GM12878 (cell line): ENCODE results near the gene LDLRAD4. TPM values are rescaled to one million over a fixed set of nuclear protein-coding genes. Genes with fewer than 3 reads are reported as not detected.

Source experiments
- ATAC-seq: fragments of 200-7000 bp; cut with Tn5 transposase; 3 replicates; pipeline ENCODE4 v1.9.1; 2020; ENCODE audit warnings: mild to moderate bottlenecking, moderate library complexity
- BruUV-seq: library from RNA; stranded (reverse); fragments of 400-500 nt; replicated peaks from 2 replicates; lab custom pipeline; 2021; lab: Mats Ljungman, UMichigan
- CTCF ChIA-PET: fragments of 300-600 bp; sonication (Branson Sonifier 250); formaldehyde crosslinking; extraction: SDS; loops from one replicate; lab custom pipeline; 2021; ENCODE audit warnings: inconsistent platforms; lab: Yijun Ruan, JAX
- POLR2A ChIA-PET: fragments of 350-600 bp; formaldehyde crosslinking; extraction: SDS; loops from one replicate; lab custom pipeline; 2021; ENCODE audit warnings: inconsistent platforms; lab: Charles Lee
- RAD21 ChIA-PET: fragments of 300-600 bp; sonication (Branson Sonifier 250); formaldehyde crosslinking; loops from one replicate; lab custom pipeline; 2023; ENCODE audit warnings: antibody characterized with exemption; ENCODE audit not compliant: unreplicated experiment; lab: Charles Lee
- SMC1A ChIA-PET: fragments of 300-600 bp; sonication (Branson Sonifier 250); formaldehyde crosslinking; loops from one replicate; lab custom pipeline; 2023; ENCODE audit not compliant: unreplicated experiment, uncharacterized antibody; lab: Charles Lee
- DNase-seq: peaks from one replicate; pipeline ENCODE4 v3.0.0-alpha.2; 2011; ENCODE audit warnings: low read depth, low spot score
- FAIRE-seq: peaks from 3 replicates; lab custom pipeline; 2011; peaks lifted over from hg19 to GRCh38; lab: Jason Lieb, UNC
- H2AFZ ChIP-seq: 2 replicates; pipeline ENCODE4 v1.6.0; 2011; ENCODE audit warnings: low read depth, low read length, control low read depth; ENCODE audit not compliant: control insufficient read depth
- H3K27ac ChIP-seq: 2 replicates; pipeline ENCODE4 v1.5.1; 2011; ENCODE audit warnings: control low read depth; ENCODE audit not compliant: control insufficient read depth, insufficient read depth
- H3K27me3 ChIP-seq, 2 experiments: replicated peaks in 1 of 2; 2 replicates each; pipeline versions ENCODE4 v1.6.0 to v1.6.1; 2011; ENCODE audit warnings: low read length in 1 of 2; ENCODE audit not compliant: control insufficient read depth in 2 of 2, insufficient read depth in 2 of 2
- H3K36me3 ChIP-seq, 2 experiments: 2 replicates each; pipeline ENCODE4 v1.5.1; 2011; ENCODE audit warnings: low read length in 1 of 2; ENCODE audit not compliant: control insufficient read depth in 2 of 2, insufficient read depth in 2 of 2
- H3K4me1 ChIP-seq: 2 replicates; pipeline ENCODE4 v1.6.1; 2011; ENCODE audit warnings: mild to moderate bottlenecking, low read length, moderate library complexity, mixed read lengths; ENCODE audit not compliant: control insufficient read depth, insufficient read depth
- H3K4me2 ChIP-seq: 2 replicates; pipeline ENCODE4 v1.6.0; 2011; ENCODE audit warnings: control low read depth; ENCODE audit not compliant: control insufficient read depth, insufficient read depth
- H3K4me3 ChIP-seq: fragments of 200-600 bp; sonication (generic); 2 replicates; pipeline ENCODE4 v1.5.1; 2016
- H3K79me2 ChIP-seq: 2 replicates; pipeline ENCODE4 v1.6.0; 2011; ENCODE audit warnings: low read length; ENCODE audit not compliant: control insufficient read depth, insufficient read depth
- H3K9ac ChIP-seq: 2 replicates; pipeline ENCODE4 v1.8.0; 2011; ENCODE audit warnings: low read length, control low read depth, mixed read lengths; ENCODE audit not compliant: control insufficient read depth, insufficient read depth
- H3K9me3 ChIP-seq: replicated peaks from 3 replicates; pipeline ENCODE4 v1.5.1; 2011; ENCODE audit warnings: mild to moderate bottlenecking, low read length; ENCODE audit not compliant: control insufficient read depth, insufficient read depth
- H4K20me1 ChIP-seq: 2 replicates; pipeline ENCODE4 v1.6.0; 2011; ENCODE audit not compliant: control insufficient read depth, insufficient read depth
- BHLHE40 ChIP-seq, 2 experiments: fragments of 450-650 bp in 1 of 2; IDR thresholded peaks; 2 replicates each; pipeline ENCODE4 v1.6.1; 2011 to 2017; ENCODE audit warnings: low read depth in 2 of 2, borderline replicate concordance in 1 of 2, improper control_type of control experiment in 1 of 2, low read length in 1 of 2, mild to moderate bottlenecking in 1 of 2
- CEBPB ChIP-seq, 2 experiments: fragments of 150-350 bp in 1 of 2; IDR thresholded peaks; 2 replicates each; pipeline ENCODE4 v1.6.1; 2012 to 2014; ENCODE audit warnings: low read depth in 2 of 2, low read length in 2 of 2, borderline replicate concordance in 1 of 2, inconsistent platforms in 1 of 2
- CHD4 ChIP-seq: fragments of 200-600 bp; sonication (generic); IDR thresholded peaks from 2 replicates; pipeline ENCODE4 v1.6.1; 2016; ENCODE audit warnings: mild to moderate bottlenecking
- FOXK2 ChIP-seq: fragments of 450-650 bp; IDR thresholded peaks from 2 replicates; pipeline ENCODE4 v1.6.1; 2017; ENCODE audit warnings: mild to moderate bottlenecking, moderate library complexity
- GATAD2B ChIP-seq: fragments of 450-650 bp; conservative IDR thresholded peaks from 2 replicates; pipeline ENCODE4 v1.6.1; 2017; ENCODE audit warnings: low read depth, mild to moderate bottlenecking, moderate library complexity
- HDAC2 ChIP-seq: fragments of 200-600 bp; sonication (generic); IDR thresholded peaks from 2 replicates; pipeline ENCODE4 v1.6.1; 2017
- RB1 ChIP-seq: fragments of 450-650 bp; formaldehyde crosslinking; IDR thresholded peaks from 2 replicates; pipeline ENCODE4 v1.6.1; 2017; ENCODE audit warnings: mild to moderate bottlenecking, borderline replicate concordance
- SREBF2 ChIP-seq: IDR thresholded peaks from 2 replicates; pipeline ENCODE4 v1.6.1; 2012; ENCODE audit warnings: mild to moderate bottlenecking, low read length
- ZNF274 ChIP-seq: IDR thresholded peaks from one replicate; pipeline ENCODE4 v1.8.0; 2011; ENCODE audit not compliant: insufficient read length, insufficient read depth
- WGBS: methylation state at CpG from one replicate; pipeline ENCODE4 v1.1.6; 2016; ENCODE audit warnings: low lambda C conversion rate; ENCODE audit not compliant: insufficient replicate concordance, insufficient coverage; ENCODE audit errors: missing lambda C conversion rate; 5-methylcytosine and 5-hydroxymethylcytosine counted together
- in situ Hi-C: fragments of 300-500 bp; cut with MboI; formaldehyde crosslinking; loops from 9 replicates; pipeline ENCODE4 v1.14.3; 2018; ENCODE audit warnings: mixed read lengths
- intact Hi-C: fragments of 100-400 bp; cut with micrococcal nuclease; formaldehyde crosslinking; loops from one replicate; pipeline ENCODE4 v1.14.2; 2022; ENCODE audit not compliant: unreplicated experiment
- polyA plus RNA-seq, 11 experiments: library from polyadenylated mRNA; depleted of rRNA in 4 of 11; unstranded in 6 of 11; stranded (reverse) in 5 of 11; fragments of >200 nt; fragmentation: Nextera tagmentation in 4 of 11; fragmentation: Illumina TruSeq in 1 of 11; extraction: Ambion mirVana in 4 of 11; extraction: Trizol in 1 of 11; gene quantifications; 1 replicate in 1 of 11; 2 replicates in 10 of 11; pipeline versions ENCODE4 v1.2.1 to v1.2.3, GENCODE V29; 2011 to 2016; ENCODE audit warnings: inconsistent platforms in 2 of 11, missing spikeins in 2 of 11, low read depth in 1 of 11
- total RNA-seq, 4 experiments: library from RNA; depleted of rRNA in 3 of 4; stranded (reverse); fragments of >200 nt in 3 of 4; fragmentation: Illumina TruSeq in 1 of 4; extraction: Trizol in 1 of 4; gene quantifications; 2 replicates each; pipeline versions ENCODE4 v1.2.1 to v1.2.3, GENCODE V29; 2013 to 2021
- TF ChIP-seq, protein P1 (sequence below): fragments of 450-650 bp; IDR thresholded peaks from 2 replicates; pipeline ENCODE4 v1.6.1; 2017; ENCODE audit warnings: mild to moderate bottlenecking

The LDLRAD4 gene
- total and polyA plus RNA-seq, 10 of the 15 experiments (the other 5 are each of a cell fraction or from before 2014, with no cell fraction given): 2.7 to 16.8 (median 11.2) TPM

DNA sequence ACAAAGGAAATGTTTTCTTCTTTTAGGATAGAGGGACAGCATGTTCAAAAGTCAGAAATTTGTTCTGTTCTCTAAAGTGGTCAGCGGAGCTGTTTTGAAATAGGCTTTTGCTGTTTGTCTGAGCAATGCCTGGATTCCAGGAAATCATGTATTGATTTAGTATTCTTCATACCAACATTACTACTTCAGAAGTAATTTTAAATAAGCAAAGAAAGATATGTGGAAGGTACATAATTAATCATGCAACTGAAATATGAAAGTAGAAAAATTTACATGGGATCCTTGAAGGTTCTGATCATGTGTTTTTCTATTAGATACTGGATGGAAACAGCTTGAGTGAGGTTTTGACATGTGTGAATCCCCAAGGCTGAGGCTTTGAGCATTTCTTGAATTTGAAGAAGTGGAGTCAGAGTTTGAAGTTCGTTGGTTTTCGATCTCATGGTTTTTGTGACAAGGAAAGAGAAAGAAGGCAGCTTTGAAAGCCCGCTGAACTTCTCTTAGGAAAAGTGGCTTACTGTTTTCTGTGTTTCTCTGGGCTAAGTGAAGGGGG is 220.0 kb downstream of the LDLRAD4 start:
- RAD21 ChIA-PET: no interaction called here
- Histone ChIP-seq H3K27ac (no peak overlapping the region), H3K36me3 (no peaks in the 10 kb centered on the region), H3K9me3 (no peaks in the 10 kb centered on the region), H4K20me1 (no peaks in the 10 kb centered on the region), H3K4me2 (no peak overlapping the region), H3K4me3 (no peak overlapping the region), H3K4me1 (no peaks in the 10 kb centered on the region), H2AFZ (no peak overlapping the region), H3K9ac (no peak overlapping the region), H3K79me2 (no peaks in the 10 kb centered on the region), H3K27me3 (no peaks in the 10 kb centered on the region; a peak in 3 of 4 replicates)
- DNase-seq (no peak), ATAC-seq (no peak), FAIRE-seq (peak; percentile 85)
- no TSS peak for BruUV-seq
- intact Hi-C loops: no loop called here
- POLR2A ChIA-PET: no interaction called here
- SMC1A ChIA-PET: interaction anchor here (1.1 kb wide), 1 partner anchor 10 kb away, joined by 3 read pairs; no protein-coding TSS in a partner anchor
- in situ Hi-C loops: no loop called here
- 44% methylated on average over 4 of the region's 4 CpGs for WGBS
- TF ChIP-seq CEBPB (IDR thresholded peaks at IDR 0.05; ENCODE audit: borderline replicate concordance in 1 of 2, low read depth in 2 of 2, low read length in 2 of 2): no peak
- no peak for TF ChIP-seq BHLHE40 (IDR thresholded peaks at IDR 0.05; ENCODE audit: borderline replicate concordance in 1 of 2, low read depth in 2 of 2, low read length in 1 of 2)
- no peak for TF ChIP-seq GATAD2B
- TF ChIP-seq RB1: no peak
- TF ChIP-seq ZNF274: no peak
- no peak for TF ChIP-seq SREBF2
- TF ChIP-seq FOXK2: no peak
- TF ChIP-seq CHD4: no peak
- TF ChIP-seq, protein P1, sequence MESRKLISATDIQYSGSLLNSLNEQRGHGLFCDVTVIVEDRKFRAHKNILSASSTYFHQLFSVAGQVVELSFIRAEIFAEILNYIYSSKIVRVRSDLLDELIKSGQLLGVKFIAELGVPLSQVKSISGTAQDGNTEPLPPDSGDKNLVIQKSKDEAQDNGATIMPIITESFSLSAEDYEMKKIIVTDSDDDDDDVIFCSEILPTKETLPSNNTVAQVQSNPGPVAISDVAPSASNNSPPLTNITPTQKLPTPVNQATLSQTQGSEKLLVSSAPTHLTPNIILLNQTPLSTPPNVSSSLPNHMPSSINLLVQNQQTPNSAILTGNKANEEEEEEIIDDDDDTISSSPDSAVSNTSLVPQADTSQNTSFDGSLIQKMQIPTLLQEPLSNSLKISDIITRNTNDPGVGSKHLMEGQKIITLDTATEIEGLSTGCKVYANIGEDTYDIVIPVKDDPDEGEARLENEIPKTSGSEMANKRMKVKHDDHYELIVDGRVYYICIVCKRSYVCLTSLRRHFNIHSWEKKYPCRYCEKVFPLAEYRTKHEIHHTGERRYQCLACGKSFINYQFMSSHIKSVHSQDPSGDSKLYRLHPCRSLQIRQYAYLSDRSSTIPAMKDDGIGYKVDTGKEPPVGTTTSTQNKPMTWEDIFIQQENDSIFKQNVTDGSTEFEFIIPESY: no peak
- no peak for TF ChIP-seq HDAC2
- CTCF ChIA-PET: no interaction called here
